Mesendoderm (in vitro differentiated cells): ENCODE measurements around the gene ADAMTSL1.

Experiments
- DNase-seq: peaks from one replicate; pipeline ENCODE4 v3.0.0; 2013
- H2AK5ac ChIP-seq: 2 replicates; pipeline ENCODE4 v1.6.1; 2013; ENCODE audit warnings: low read length, inconsistent platforms
- H2BK120ac ChIP-seq: 2 replicates; pipeline ENCODE4 v1.6.1; 2013; ENCODE audit warnings: low read depth, mild to moderate bottlenecking, low read length, moderate library complexity, mixed read lengths
- H2BK15ac ChIP-seq: replicated peaks from 2 replicates; pipeline ENCODE4 v1.6.1; 2013; ENCODE audit warnings: low read depth, mild to moderate bottlenecking, moderate library complexity
- H2BK5ac ChIP-seq: 2 replicates; pipeline ENCODE4 v1.6.1; 2013; ENCODE audit warnings: low read length, inconsistent platforms
- H3K18ac ChIP-seq: 2 replicates; pipeline ENCODE4 v1.6.1; 2013; ENCODE audit warnings: mild to moderate bottlenecking, low read length, mixed read lengths
- H3K23ac ChIP-seq: one replicate; pipeline ENCODE4 v1.6.1; 2013; ENCODE audit warnings: low read length
- H3K27ac ChIP-seq: 2 replicates; pipeline ENCODE4 v1.5.1; 2013; ENCODE audit warnings: low read depth, mild to moderate bottlenecking, inconsistent platforms, low read length, moderate library complexity
- H3K27me3 ChIP-seq: 2 replicates; pipeline ENCODE4 v1.6.1; 2013; ENCODE audit warnings: low read length, control low read depth, mild to moderate bottlenecking, inconsistent platforms; ENCODE audit not compliant: insufficient read depth, poor library complexity
- H3K36me3 ChIP-seq: 2 replicates; pipeline ENCODE4 v1.6.1; 2013; ENCODE audit warnings: low read length, inconsistent platforms; ENCODE audit not compliant: control insufficient read depth, insufficient read depth
- H3K4ac ChIP-seq: one replicate; pipeline ENCODE4 v1.6.1; 2013; ENCODE audit warnings: low read depth, mild to moderate bottlenecking, low read length, moderate library complexity
- H3K4me1 ChIP-seq: 2 replicates; pipeline ENCODE4 v1.6.1; 2013; ENCODE audit warnings: low read depth, low read length, inconsistent platforms; ENCODE audit not compliant: control insufficient read depth
- H3K4me2 ChIP-seq: 2 replicates; pipeline ENCODE4 v1.6.1; 2013; ENCODE audit warnings: low read length
- H3K4me3 ChIP-seq: 2 replicates; pipeline ENCODE4 v1.5.1; 2013; ENCODE audit warnings: mild to moderate bottlenecking, low read length
- H3K56ac ChIP-seq: one replicate; pipeline ENCODE4 v1.6.1; 2013; ENCODE audit warnings: low read length
- H3K79me1 ChIP-seq: 2 replicates; pipeline ENCODE4 v1.6.1; 2013; ENCODE audit warnings: low read length, inconsistent platforms
- H3K79me2 ChIP-seq: 2 replicates; pipeline ENCODE4 v1.6.1; 2013; ENCODE audit warnings: mild to moderate bottlenecking, low read length; ENCODE audit not compliant: control insufficient read depth, insufficient read depth
- H3K9ac ChIP-seq: 2 replicates; pipeline ENCODE4 v1.6.1; 2013; ENCODE audit warnings: low read length, inconsistent platforms
- H4K5ac ChIP-seq: one replicate; pipeline ENCODE4 v1.6.1; 2013; ENCODE audit warnings: low read length
- H4K8ac ChIP-seq: one replicate; pipeline ENCODE4 v1.6.1; 2013; ENCODE audit warnings: low read depth, mild to moderate bottlenecking, control low read depth, low read length, moderate library complexity
- WGBS: extraction: QIAGEN DNeasy Blood & Tissue Kit; methylation state at CpG from one replicate; pipeline ENCODE4 v1.1.7; 2013; ENCODE audit warnings: low lambda C conversion rate, missing lambda C conversion rate; ENCODE audit not compliant: insufficient coverage; ENCODE audit errors: extremely low coverage; 5-methylcytosine and 5-hydroxymethylcytosine counted together

The ADAMTSL1 gene

GRCh38 chr9:18825656-18826170, 351.8 kb downstream of the ADAMTSL1 start:
- Histone ChIP-seq H3K79me2 (no peaks in the 10 kb centered on the region), H2BK5ac (no peak overlapping the region), H3K27me3 (no peaks in the 10 kb centered on the region), H3K18ac (no peak overlapping the region), H3K4me3 (no peak overlapping the region), H4K8ac (no peak overlapping the region), H3K9ac (no peak overlapping the region), H3K27ac (no peak overlapping the region), H4K5ac (no peak overlapping the region), H3K56ac (no peak overlapping the region), H3K79me1 (no peaks in the 10 kb centered on the region), H3K23ac (no peak overlapping the region), H2BK15ac (no peak overlapping the region), H3K36me3 (no peaks in the 10 kb centered on the region), H3K4ac (no peak overlapping the region), H2BK120ac (no peak overlapping the region), H3K4me2 (no peak overlapping the region), H3K4me1 (peaks cover 10% of the 10 kb centered on the region), H2AK5ac (no peak overlapping the region)
- no CpG with 5 or more reads among the region's 3 CpGs for WGBS
- DNase-seq = no peak

- Histone ChIP-seq H3K4me1 (peaks cover 10% of the 10 kb centered on the region), H3K56ac (no peak overlapping the region), H2BK5ac (no peak overlapping the region), H3K79me1 (no peaks in the 10 kb centered on the region), H3K4me2 (no peak overlapping the region), H3K27ac (no peak overlapping the region), H3K4me3 (no peak overlapping the region), H3K79me2 (no peaks in the 10 kb centered on the region), H3K23ac (no peak overlapping the region), H3K36me3 (no peaks in the 10 kb centered on the region), H2AK5ac (no peak overlapping the region), H4K8ac (no peak overlapping the region), H2BK120ac (no peak overlapping the region), H2BK15ac (no peak overlapping the region), H3K4ac (no peak overlapping the region), H4K5ac (no peak overlapping the region), H3K18ac (no peak overlapping the region), H3K9ac (no peak overlapping the region), H3K27me3 (no peaks in the 10 kb centered on the region)
- WGBS = no CpG with 5 or more reads among the region's 6 CpGs
- DNase-seq = peak; percentile 47
These were observed 352.3 kb downstream of the ADAMTSL1 start for GRCh38 chr9:18826248-18826647.

GRCh38 chr9:18829066-18829465, 355.1 kb downstream of the ADAMTSL1 start:
- Histone ChIP-seq H3K4ac (no peak overlapping the region), H3K79me1 (no peaks in the 10 kb centered on the region), H2BK120ac (no peak overlapping the region), H3K4me1 (peaks cover 3% of the 10 kb centered on the region), H4K8ac (no peak overlapping the region), H3K27ac (no peak overlapping the region), H2BK15ac (no peak overlapping the region), H3K23ac (no peak overlapping the region), H3K4me2 (no peak overlapping the region), H3K36me3 (no peaks in the 10 kb centered on the region), H3K18ac (no peak overlapping the region), H3K9ac (no peak overlapping the region), H2AK5ac (no peak overlapping the region), H4K5ac (no peak overlapping the region), H2BK5ac (no peak overlapping the region), H3K4me3 (no peak overlapping the region), H3K79me2 (no peaks in the 10 kb centered on the region), H3K27me3 (no peaks in the 10 kb centered on the region), H3K56ac (no peak overlapping the region)
- no CpG with 5 or more reads among the region's 3 CpGs for WGBS
- DNase-seq = no peak

GRCh38 chr9:18829873-18830272, 355.9 kb downstream of the ADAMTSL1 start:
- Histone ChIP-seq H3K9ac (no peak overlapping the region), H3K4ac (no peak overlapping the region), H2BK5ac (no peak overlapping the region), H3K79me1 (no peaks in the 10 kb centered on the region), H2BK15ac (no peak overlapping the region), H3K27ac (no peak overlapping the region), H3K79me2 (no peaks in the 10 kb centered on the region), H3K4me2 (no peak overlapping the region), H3K56ac (no peak overlapping the region), H4K5ac (no peak overlapping the region), H4K8ac (no peak overlapping the region), H3K23ac (no peak overlapping the region), H3K4me3 (no peak overlapping the region), H2BK120ac (no peak overlapping the region), H2AK5ac (no peak overlapping the region), H3K27me3 (no peaks in the 10 kb centered on the region), H3K4me1 (peaks cover 3% of the 10 kb centered on the region), H3K36me3 (no peaks in the 10 kb centered on the region), H3K18ac (no peak overlapping the region)
- DNase-seq = no peak
- no CpG with 5 or more reads among the region's 5 CpGs for WGBS

- no peak overlapping the region for H2BK120ac ChIP-seq
- H3K23ac ChIP-seq = no peak overlapping the region
- H2AK5ac ChIP-seq = no peak overlapping the region
- H3K4me1 ChIP-seq = no peaks in the 10 kb centered on the region
- H3K9ac ChIP-seq = no peak overlapping the region
- H4K8ac ChIP-seq = no peak overlapping the region
- no peak overlapping the region for H3K4me3 ChIP-seq
- no peak overlapping the region for H4K5ac ChIP-seq
- no peaks in the 10 kb centered on the region for H3K27me3 ChIP-seq
- no peak overlapping the region for H2BK5ac ChIP-seq
- H3K79me2 ChIP-seq = no peaks in the 10 kb centered on the region
- H3K56ac ChIP-seq = no peak overlapping the region
- WGBS = no CpG with 5 or more reads among the region's 4 CpGs
- H3K18ac ChIP-seq = no peak overlapping the region
- H3K4me2 ChIP-seq = no peak overlapping the region
- H3K4ac ChIP-seq = no peak overlapping the region
- H3K36me3 ChIP-seq = no peaks in the 10 kb centered on the region
- DNase-seq = no peak
- H2BK15ac ChIP-seq = no peak overlapping the region
- no peak overlapping the region for H3K27ac ChIP-seq
- no peaks in the 10 kb centered on the region for H3K79me1 ChIP-seq
These were observed 360.9 kb downstream of the ADAMTSL1 start for GRCh38 chr9:18834740-18835361.

- H3K23ac ChIP-seq = no peak overlapping the region
- H3K27me3 ChIP-seq = no peaks in the 10 kb centered on the region
- no peak overlapping the region for H3K56ac ChIP-seq
- H3K79me2 ChIP-seq = no peaks in the 10 kb centered on the region
- no peaks in the 10 kb centered on the region for H3K36me3 ChIP-seq
- no peak overlapping the region for H3K9ac ChIP-seq
- H2BK15ac ChIP-seq = no peak overlapping the region
- no peak overlapping the region for H2BK120ac ChIP-seq
- no peaks in the 10 kb centered on the region for H3K79me1 ChIP-seq
- H4K5ac ChIP-seq = no peak overlapping the region
- H3K27ac ChIP-seq = no peak overlapping the region
- no peak overlapping the region for H3K18ac ChIP-seq
- no peaks in the 10 kb centered on the region for H3K4me1 ChIP-seq
- no peak for DNase-seq
- H2BK5ac ChIP-seq = no peak overlapping the region
- no peak overlapping the region for H3K4ac ChIP-seq
- WGBS = no CpG with 5 or more reads among the region's 5 CpGs
- H4K8ac ChIP-seq = no peak overlapping the region
- no peak overlapping the region for H3K4me2 ChIP-seq
- H3K4me3 ChIP-seq = no peak overlapping the region
- H2AK5ac ChIP-seq = no peak overlapping the region
These were observed 363.4 kb downstream of the ADAMTSL1 start for GRCh38 chr9:18837402-18837801.
